ENCODE results near the gene SNAP25.

SNAP25 gene

GRCh38 chr20:10218536-10219451 is at the start of gene SNAP25:
SNAP25 (plus strand) TSS chr20:10218830; CDS start chr20:10275492, 56,662 bp downstream.
- peak in 1 of 2 donors; percentile 20 for DNase-seq (ENCODE audit: extremely low read depth in 1 of 2, low read depth in 1 of 2)

DNA sequence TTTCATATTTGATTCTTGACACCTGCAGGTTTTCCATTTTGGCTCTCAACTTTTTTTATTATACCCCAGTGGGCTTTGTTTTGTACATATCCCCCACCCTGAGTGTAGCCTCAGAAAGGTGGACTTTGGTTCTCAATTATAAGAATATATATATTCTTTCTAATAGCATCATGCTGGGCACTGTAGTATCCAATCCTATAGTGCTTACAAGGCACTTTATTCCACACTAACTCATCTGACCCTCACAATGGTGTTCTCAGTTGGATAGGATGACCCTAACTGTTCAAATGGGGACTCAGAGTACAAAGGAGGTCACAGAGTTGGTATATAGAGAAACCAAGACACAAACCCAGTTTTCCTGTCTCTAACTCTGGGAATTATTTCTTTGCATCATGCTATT is 48.9 kb upstream of the SNAP25 start:
- DNase-seq (ENCODE audit: extremely low read depth in 1 of 2, low read depth in 1 of 2) = no peak

- DNase-seq (ENCODE audit: extremely low read depth in 1 of 2, low read depth in 1 of 2) = no peak
Observed at GRCh38 chr20:10170261-10170660, 48.4 kb upstream of the SNAP25 start.

- DNase-seq (ENCODE audit: extremely low read depth in 1 of 2, low read depth in 1 of 2) = peak; percentile 6 to 18
Observed at GRCh38 chr20:10171864-10172751, 46.5 kb upstream of the SNAP25 start.

- no peak for DNase-seq (ENCODE audit: extremely low read depth in 1 of 2, low read depth in 1 of 2)
Observed at GRCh38 chr20:10172998-10173655, 45.5 kb upstream of the SNAP25 start.

DNA sequence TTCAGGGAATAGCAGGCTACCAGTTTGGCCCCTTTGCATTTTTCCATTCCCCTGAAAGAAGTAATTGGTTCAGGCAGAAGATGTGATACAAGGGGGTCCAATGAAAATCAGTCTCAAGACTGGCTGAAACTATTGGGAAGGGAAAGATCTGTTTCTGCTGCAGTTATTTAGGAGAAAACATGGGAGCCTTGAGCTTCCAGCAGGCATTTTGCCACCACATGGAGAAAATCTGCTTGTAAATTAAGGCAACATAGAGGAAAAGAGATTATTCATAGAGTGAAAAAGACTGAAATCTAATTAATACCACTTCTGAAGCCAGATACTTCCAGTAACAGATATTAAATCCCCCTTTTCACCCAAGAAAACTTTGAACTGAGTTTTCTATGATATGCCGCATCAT is 44.2 kb upstream of the SNAP25 start:
- no peak for DNase-seq (ENCODE audit: extremely low read depth in 1 of 2, low read depth in 1 of 2)

GRCh38 chr20:10177326-10177725 is 41.3 kb upstream of the SNAP25 start:
- no peak for DNase-seq (ENCODE audit: extremely low read depth in 1 of 2, low read depth in 1 of 2)

- no peak for DNase-seq (ENCODE audit: extremely low read depth in 1 of 2, low read depth in 1 of 2)
Observed at GRCh38 chr20:10178091-10178490, 40.5 kb upstream of the SNAP25 start.

DNA sequence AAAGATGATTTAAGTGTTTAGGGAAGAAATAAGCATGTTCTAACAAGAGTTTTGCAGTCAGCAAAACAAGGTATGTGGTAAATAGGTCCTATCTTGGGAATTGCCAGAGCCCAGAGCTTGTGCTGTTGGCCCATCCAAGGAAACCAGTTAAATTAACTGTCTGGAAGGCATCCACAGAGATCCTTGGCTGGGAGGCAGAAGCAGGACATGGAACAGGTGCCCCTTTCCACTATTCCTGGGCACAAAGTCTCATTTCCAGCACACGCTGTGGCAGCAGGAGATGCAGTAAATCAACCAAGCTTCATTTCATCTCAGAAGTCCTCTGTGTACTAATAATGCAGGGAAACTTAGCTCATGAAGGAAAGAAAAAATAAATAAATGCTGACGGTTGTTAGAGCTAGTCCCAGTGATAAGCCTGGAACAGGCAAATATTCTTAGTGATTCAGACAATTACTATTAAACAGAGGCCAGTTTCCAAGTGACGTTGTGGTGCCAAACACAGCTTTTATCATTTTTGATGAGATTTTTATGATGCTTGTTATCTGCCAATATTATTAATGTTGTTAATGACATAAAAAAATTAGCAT is 39.8 kb upstream of the SNAP25 start:
- DNase-seq (ENCODE audit: extremely low read depth in 1 of 2, low read depth in 1 of 2) = no peak

GRCh38 chr20:10179574-10180298 is 38.9 kb upstream of the SNAP25 start:
- DNase-seq (ENCODE audit: extremely low read depth in 1 of 2, low read depth in 1 of 2) = no peak

DNA sequence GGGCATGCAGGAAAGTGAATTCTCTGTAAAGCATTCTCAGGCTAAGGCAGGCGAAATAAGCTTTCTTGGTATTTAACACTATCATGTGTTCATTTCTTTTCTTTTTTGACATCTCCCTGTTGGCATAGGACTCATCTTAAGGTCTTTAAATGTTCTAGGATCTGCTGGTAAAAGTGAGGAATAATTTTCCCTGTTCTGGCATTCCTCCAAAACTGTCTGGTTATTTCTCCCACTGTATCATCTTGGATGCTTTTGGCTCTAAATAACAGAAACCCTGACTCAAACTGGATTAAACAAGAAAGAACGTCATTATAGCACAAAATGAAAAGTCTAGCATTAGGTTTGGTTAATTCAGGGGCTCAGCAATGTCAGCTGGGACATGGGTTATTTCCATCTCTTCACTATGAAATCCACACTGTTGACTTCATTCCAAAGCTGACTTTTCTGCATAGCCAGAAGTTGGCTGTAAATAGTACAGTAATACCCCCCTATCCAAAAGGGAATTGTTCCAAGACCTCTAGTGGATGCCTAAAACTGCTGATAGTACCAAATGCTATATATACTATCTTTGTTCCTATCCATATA is 37.9 kb upstream of the SNAP25 start:
- DNase-seq (ENCODE audit: extremely low read depth in 1 of 2, low read depth in 1 of 2) = no peak

GRCh38 chr20:10185741-10186558 is 32.7 kb upstream of the SNAP25 start:
- no peak for DNase-seq (ENCODE audit: extremely low read depth in 1 of 2, low read depth in 1 of 2)

DNA sequence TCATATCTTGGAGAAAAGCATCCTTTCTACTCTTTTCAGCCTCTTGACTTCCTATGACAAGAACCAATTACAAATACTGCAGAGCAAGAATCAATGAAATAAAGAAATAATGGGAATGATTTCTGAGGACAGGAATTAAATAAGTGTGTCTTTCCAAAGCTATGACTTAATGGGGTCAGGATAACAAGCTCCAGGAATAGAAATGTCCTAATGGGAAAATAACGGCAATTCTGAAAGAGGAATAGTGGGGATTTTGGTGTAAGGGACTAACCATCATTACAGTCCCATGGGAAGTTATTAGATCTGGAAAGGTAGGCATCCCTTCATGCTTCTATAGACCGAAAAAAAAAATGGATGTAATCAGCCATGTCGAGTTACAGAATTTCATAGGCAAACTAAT is 28.2 kb upstream of the SNAP25 start:
- DNase-seq (ENCODE audit: extremely low read depth in 1 of 2, low read depth in 1 of 2) = no peak

DNA sequence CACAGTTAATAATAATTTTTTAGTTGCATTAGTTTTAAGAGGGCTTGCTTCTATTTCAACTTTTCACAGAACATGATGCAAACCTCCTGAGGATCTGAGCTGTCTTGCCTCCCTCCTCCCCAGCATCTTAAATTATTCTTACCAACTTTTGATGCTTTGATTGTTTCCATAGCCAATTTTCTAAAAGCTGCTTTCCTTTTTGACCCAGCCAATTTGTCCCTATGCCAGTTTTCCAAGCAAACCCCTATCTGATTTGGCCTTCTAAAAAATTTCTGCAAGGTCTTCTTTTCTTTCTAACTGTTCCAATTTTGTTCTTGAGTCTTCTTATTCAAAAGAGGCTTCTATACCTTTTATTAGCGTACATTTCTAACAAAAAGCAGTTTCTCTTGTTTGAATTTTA is 26.5 kb upstream of the SNAP25 start:
- DNase-seq (ENCODE audit: extremely low read depth in 1 of 2, low read depth in 1 of 2) = no peak

DNA sequence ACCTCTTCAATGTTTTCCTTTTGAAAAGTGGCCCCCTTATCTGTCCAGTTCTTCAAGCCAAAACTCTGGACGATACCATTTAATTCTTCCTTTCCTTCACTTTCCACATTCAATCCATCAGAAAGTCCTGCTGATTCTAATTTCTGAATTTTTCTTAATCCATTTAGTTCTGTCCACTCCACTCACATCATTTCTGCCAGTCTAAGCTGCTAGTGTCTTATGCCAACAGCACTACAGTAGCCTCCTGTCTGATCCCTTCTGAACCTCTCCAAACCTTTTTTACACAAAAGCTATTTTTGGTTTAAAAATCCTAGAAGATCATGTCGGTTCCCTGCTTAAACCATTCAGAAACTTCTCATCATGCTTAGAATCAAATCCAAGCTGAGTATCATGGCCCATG is 24.5 kb upstream of the SNAP25 start:
- DNase-seq (ENCODE audit: extremely low read depth in 1 of 2, low read depth in 1 of 2) = no peak

GRCh38 chr20:10200330-10200729 is 18.3 kb upstream of the SNAP25 start:
- DNase-seq (ENCODE audit: extremely low read depth in 1 of 2, low read depth in 1 of 2) = no peak

DNA sequence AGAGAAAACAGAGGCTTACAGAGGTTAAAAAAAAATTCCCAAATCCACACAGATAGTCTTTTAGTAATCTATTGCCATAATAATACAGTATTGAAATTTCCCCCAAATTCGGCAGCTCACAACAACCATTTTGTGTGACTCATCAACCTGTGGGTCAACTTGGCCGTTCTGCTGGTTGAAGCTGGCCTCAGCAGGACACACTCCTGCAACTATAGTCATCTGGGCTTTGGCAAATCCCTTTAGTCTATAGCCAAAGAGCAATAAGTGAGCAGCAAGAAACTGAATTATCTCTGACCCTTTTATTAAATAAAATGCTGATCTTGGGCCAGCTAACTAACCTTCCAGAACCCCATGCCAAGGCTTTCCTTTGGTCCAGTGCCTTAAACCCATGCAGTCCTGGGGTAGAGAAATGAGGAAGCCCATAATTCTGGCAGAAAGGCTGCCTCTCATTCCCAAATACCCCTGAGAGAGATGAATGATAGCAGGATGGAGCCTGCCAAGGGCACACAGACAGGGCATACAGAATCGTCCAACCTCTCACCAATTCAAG is 17.2 kb upstream of the SNAP25 start:
- no peak for DNase-seq (ENCODE audit: extremely low read depth in 1 of 2, low read depth in 1 of 2)

DNA sequence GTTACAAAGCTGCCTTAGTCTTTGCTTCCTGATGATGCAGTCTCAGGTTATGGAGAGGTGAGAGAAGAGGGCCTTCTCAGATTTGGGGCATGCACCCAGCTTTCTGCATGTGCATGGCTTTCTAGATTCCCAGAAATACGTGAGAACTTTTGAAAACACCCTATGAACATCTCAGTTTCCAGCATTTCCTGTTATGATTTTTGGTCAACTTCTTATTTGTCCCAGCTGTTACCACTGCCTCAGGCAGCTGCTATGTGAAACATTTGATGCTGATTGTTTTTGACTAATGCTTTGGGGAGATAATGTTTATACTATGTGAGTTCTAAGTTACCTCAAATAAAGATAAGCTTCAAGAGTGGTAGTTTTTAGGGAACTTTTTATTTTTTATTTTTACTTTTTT is 9.5 kb upstream of the SNAP25 start:
- no peak for DNase-seq (ENCODE audit: extremely low read depth in 1 of 2, low read depth in 1 of 2)

- DNase-seq (ENCODE audit: extremely low read depth in 1 of 2, low read depth in 1 of 2) = no peak
Observed at GRCh38 chr20:10213526-10213925, 5.1 kb upstream of the SNAP25 start.
